Smooth muscle cell (in vitro differentiated cells): ENCODE results near the gene PAN3. TPM values are rescaled to one million over a fixed set of nuclear protein-coding genes. Genes with fewer than 3 reads are reported as not detected.

Experiments
- DNase-seq: peaks from one replicate; lab custom pipeline; 2025; ENCODE audit not compliant: unreplicated experiment; lab: John Stamatoyannopoulos, UW
- H2AFZ ChIP-seq: fragments of 200-600 bp; sonication (generic); 2 replicates; pipeline ENCODE4 v1.6.0; 2016; ENCODE audit warnings: antibody characterized with exemption, low read depth, mild to moderate bottlenecking
- H3F3A ChIP-seq: fragments of 200-600 bp; sonication (generic); 2 replicates; pipeline ENCODE4 v1.6.0; 2017; ENCODE audit warnings: antibody characterized with exemption, low read depth
- H3K27ac ChIP-seq: fragments of 200-600 bp; sonication (generic); 2 replicates; pipeline ENCODE4 v1.5.1; 2016; ENCODE audit warnings: low read depth, mild to moderate bottlenecking
- H3K27me3 ChIP-seq: fragments of 200-600 bp; sonication (generic); 2 replicates; pipeline ENCODE4 v1.6.1; 2016; ENCODE audit warnings: low read depth, mild to moderate bottlenecking
- H3K36me3 ChIP-seq: fragments of 200-600 bp; sonication (generic); 2 replicates; pipeline ENCODE4 v1.5.1; 2016; ENCODE audit warnings: low read depth
- H3K4me1 ChIP-seq: fragments of 200-600 bp; sonication (generic); 2 replicates; pipeline ENCODE4 v1.5.1; 2016; ENCODE audit warnings: low read depth
- H3K4me2 ChIP-seq: fragments of 200-600 bp; sonication (generic); 2 replicates; pipeline ENCODE4 v1.6.0; 2016; ENCODE audit warnings: mild to moderate bottlenecking
- H3K4me3 ChIP-seq: fragments of 200-600 bp; sonication (generic); 2 replicates; pipeline ENCODE4 v1.5.1; 2016; ENCODE audit warnings: mild to moderate bottlenecking
- H3K79me2 ChIP-seq: fragments of 200-600 bp; sonication (generic); 2 replicates; pipeline ENCODE4 v1.6.0; 2016; ENCODE audit warnings: low read depth, mild to moderate bottlenecking
- H3K9ac ChIP-seq: fragments of 200-600 bp; sonication (generic); 2 replicates; pipeline ENCODE4 v1.6.0; 2016; ENCODE audit warnings: low read depth
- H3K9me3 ChIP-seq: fragments of 200-600 bp; sonication (generic); replicated peaks from 2 replicates; pipeline ENCODE4 v1.5.1; 2016; ENCODE audit warnings: low read depth
- H4K20me1 ChIP-seq: fragments of 200-600 bp; sonication (generic); 2 replicates; pipeline ENCODE4 v1.6.0; 2016; ENCODE audit warnings: low read depth
- CTCF ChIP-seq: fragments of 200-600 bp; sonication (generic); IDR thresholded peaks from 2 replicates; pipeline ENCODE4 v1.5.1; 2017; ENCODE audit warnings: borderline replicate concordance, mild to moderate bottlenecking, antibody characterized with exemption; ENCODE audit not compliant: insufficient read depth, poor library complexity, severe bottlenecking
- WGBS: methylation state at CpG from one replicate; pipeline ENCODE4 v1.1.7; 2016; ENCODE audit warnings: low lambda C conversion rate; 5-methylcytosine and 5-hydroxymethylcytosine counted together
- polyA plus RNA-seq: library from polyadenylated mRNA; unstranded; fragments of >200 nt; fragmentation: Nextera tagmentation; extraction: Ambion mirVana; gene quantifications from 2 replicates; pipeline ENCODE4 v1.2.1, GENCODE V29; 2016
- total RNA-seq: library from RNA; depleted of rRNA; stranded (reverse); fragments of >200 nt; gene quantifications from 2 replicates; pipeline ENCODE4 v1.2.3, GENCODE V29; 2014

PAN3 gene
- total and polyA plus RNA-seq, 2 experiments from 2014 or later, result 2.9 to 28.2 TPM

- no peak for TF ChIP-seq CTCF
- no peak overlapping the region for H2AFZ ChIP-seq
- no peaks in the 10 kb centered on the region for H3K27me3 ChIP-seq
- peaks cover under 1% of the 10 kb centered on the region for H3K36me3 ChIP-seq
- WGBS, result 97% methylated on average over 3 of the region's 3 CpGs
- H3K9me3 ChIP-seq, result no peaks in the 10 kb centered on the region
- no peak overlapping the region for H3K4me2 ChIP-seq
- no peak overlapping the region for H3K4me3 ChIP-seq
- H4K20me1 ChIP-seq, result peaks cover 6% of the 10 kb centered on the region
- no peaks in the 10 kb centered on the region for H3K79me2 ChIP-seq
- no peak for DNase-seq
- H3F3A ChIP-seq, result no peaks in the 10 kb centered on the region
- H3K9ac ChIP-seq, result no peak overlapping the region
- H3K27ac ChIP-seq, result no peak overlapping the region
- H3K4me1 ChIP-seq, result no peaks in the 10 kb centered on the region
Measured at GRCh38 chr13:28231642-28232041, 93.3 kb downstream of the PAN3 start.

- no peaks in the 10 kb centered on the region for H3K9me3 ChIP-seq
- no peak overlapping the region for H2AFZ ChIP-seq
- no peak overlapping the region for H3K9ac ChIP-seq
- no peak overlapping the region for H3K4me3 ChIP-seq
- WGBS, result 74% methylated on average over 2 of the region's 2 CpGs
- H4K20me1 ChIP-seq, result peaks cover 10% of the 10 kb centered on the region
- no peak overlapping the region for H3K27ac ChIP-seq
- no peaks in the 10 kb centered on the region for H3F3A ChIP-seq
- DNase-seq, result no peak
- TF ChIP-seq CTCF, result no peak
- H3K4me2 ChIP-seq, result no peak overlapping the region
- peaks cover 7% of the 10 kb centered on the region for H3K36me3 ChIP-seq
- H3K27me3 ChIP-seq, result no peaks in the 10 kb centered on the region
- H3K79me2 ChIP-seq, result no peaks in the 10 kb centered on the region
- no peaks in the 10 kb centered on the region for H3K4me1 ChIP-seq
Measured at GRCh38 chr13:28237944-28238343, 99.6 kb downstream of the PAN3 start.

GRCh38 chr13:28239374-28239773 lies 101.0 kb downstream of the PAN3 start:
- Histone ChIP-seq H3K27me3 (no peaks in the 10 kb centered on the region), H3K36me3 (peaks cover 7% of the 10 kb centered on the region), H3K4me2 (no peak overlapping the region), H3K4me3 (no peak overlapping the region), H2AFZ (no peak overlapping the region), H3F3A (no peaks in the 10 kb centered on the region), H3K9ac (no peak overlapping the region), H4K20me1 (peaks cover 10% of the 10 kb centered on the region), H3K27ac (no peak overlapping the region), H3K4me1 (no peaks in the 10 kb centered on the region), H3K79me2 (no peaks in the 10 kb centered on the region), H3K9me3 (no peaks in the 10 kb centered on the region)
- WGBS, result 52% methylated on average over 2 of the region's 2 CpGs
- TF ChIP-seq CTCF, result no peak
- DNase-seq, result no peak

- WGBS, result 97% methylated on average over 2 of the region's 2 CpGs
- no peak for TF ChIP-seq CTCF
- H4K20me1 ChIP-seq, result peaks cover 6% of the 10 kb centered on the region
- no peaks in the 10 kb centered on the region for H3K4me1 ChIP-seq
- peaks cover 12% of the 10 kb centered on the region for H3K36me3 ChIP-seq
- no peak overlapping the region for H3K9ac ChIP-seq
- H3K79me2 ChIP-seq, result peaks cover 34% of the 10 kb centered on the region
- no peak overlapping the region for H3K4me2 ChIP-seq
- DNase-seq, result no peak
- no peak overlapping the region for H2AFZ ChIP-seq
- no peaks in the 10 kb centered on the region for H3K27me3 ChIP-seq
- H3F3A ChIP-seq, result no peaks in the 10 kb centered on the region
- H3K9me3 ChIP-seq, result no peaks in the 10 kb centered on the region
- H3K4me3 ChIP-seq, result no peak overlapping the region
- H3K27ac ChIP-seq, result no peak overlapping the region
Measured at GRCh38 chr13:28245465-28245864, 107.1 kb downstream of the PAN3 start.
